GM19238 (cell line): ENCODE results near the gene IL11RA.

Experiments
- DNase-seq: peaks from one replicate; pipeline ENCODE4 v3.0.0; 2011; ENCODE audit warnings: low spot score; ENCODE audit not compliant: insufficient read length

IL11RA gene

DNA sequence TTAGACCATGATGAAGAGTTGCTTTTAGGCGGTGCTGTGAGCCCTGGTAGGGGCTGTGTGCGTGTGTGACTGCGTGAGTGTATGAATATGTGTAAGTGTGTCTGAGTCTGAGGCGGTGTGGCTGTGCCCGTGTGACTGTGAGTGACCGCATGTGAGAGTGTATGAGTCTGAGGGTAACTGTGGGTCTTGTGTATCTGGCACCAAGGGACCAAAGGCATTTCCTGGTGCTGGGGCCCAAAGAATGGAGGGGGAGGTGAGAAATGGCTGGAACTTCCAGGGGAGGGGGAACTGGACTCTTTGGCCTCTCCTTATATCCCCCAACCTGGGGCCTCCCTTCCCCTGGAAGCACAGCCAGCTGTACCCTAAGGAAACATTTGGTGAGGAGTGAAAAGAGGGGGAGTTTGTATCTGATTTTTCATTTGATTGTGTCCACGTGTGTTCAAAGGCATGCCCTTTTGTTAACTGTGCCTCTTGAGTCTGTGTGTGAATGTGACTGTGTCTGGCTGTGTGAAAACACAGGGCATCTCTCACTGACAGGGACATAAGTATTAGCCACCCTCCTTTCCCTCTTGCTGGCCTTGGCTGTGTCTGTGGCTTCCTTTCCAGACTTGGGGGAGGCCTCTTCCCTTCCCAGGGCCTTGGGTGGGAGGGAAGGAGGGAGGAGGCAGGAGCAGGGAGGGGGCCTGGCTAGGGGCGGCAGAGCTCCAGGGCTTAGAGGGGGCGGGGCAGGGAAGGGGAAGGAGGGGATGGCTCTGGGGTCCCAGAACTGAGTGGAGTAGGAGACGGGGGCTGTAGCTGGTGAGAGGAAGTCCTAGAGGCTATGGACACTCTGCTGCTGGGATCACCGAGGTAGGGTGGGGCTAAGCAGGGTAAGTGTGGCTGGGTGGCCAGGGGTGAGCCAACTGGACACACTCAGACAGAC is 1.4 kb downstream of the IL11RA start:
- no peak for DNase-seq

- DNase-seq, result no peak
Observed at GRCh38 chr9:34654323-34655051, 2.5 kb downstream of the IL11RA start.

DNA sequence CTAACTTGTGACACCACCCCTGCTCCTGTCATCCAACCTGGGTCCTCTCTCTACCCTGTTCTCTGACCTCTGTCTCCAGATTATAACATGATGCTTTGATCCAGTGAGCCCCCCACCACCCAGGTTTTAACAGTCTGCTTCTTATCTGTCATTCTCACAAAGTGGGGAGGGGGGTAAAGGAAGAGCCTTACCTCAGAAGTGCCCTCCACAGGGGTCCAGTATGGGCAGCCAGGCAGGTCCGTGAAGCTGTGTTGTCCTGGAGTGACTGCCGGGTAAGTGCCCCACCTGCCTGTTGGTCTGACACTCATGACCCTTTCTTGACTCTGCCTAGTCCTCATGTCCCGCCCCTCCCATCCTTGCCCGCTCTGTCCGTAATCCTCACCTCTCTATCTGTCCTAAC is 3.4 kb downstream of the IL11RA start:
- no peak for DNase-seq

GRCh38 chr9:34656992-34657391 is 5.0 kb downstream of the IL11RA start:
- no peak for DNase-seq

- no peak for DNase-seq
Observed at GRCh38 chr9:34658461-34658860, 6.5 kb downstream of the IL11RA start.

DNA sequence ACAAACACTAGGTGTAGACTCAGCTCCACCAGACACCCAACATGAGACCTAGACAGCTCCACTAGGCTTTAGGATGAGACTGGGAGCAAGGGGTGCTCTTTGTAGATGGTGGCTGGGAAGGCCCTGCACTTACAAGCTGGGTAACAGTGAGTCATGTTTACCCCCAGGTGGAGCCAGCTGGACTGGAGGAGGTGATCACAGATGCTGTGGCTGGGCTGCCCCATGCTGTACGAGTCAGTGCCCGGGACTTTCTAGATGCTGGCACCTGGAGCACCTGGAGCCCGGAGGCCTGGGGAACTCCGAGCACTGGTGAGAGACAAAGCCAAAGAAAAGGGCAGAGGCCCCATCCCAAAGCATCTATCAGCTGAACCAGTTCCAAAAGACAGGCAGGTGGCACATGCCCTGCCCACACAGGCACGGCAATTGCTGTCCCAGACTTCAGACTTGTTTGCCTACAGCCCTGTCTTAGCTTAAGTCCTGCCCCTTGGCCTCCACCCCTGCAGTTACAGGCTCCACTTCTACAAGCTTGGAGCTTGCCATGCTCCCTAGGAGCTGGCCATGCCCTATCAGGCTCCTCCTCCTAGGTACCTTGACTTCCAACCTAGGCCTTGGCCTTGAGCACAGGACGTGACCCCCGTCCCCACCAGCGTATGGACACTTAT is 7.7 kb downstream of the IL11RA start:
- DNase-seq, result no peak

- no peak for DNase-seq
Observed at GRCh38 chr9:34662526-34663302, 10.7 kb downstream of the IL11RA start, which contains the start of gene CCL27. Gene CCL27 (minus strand): TSS chr9:34662657. CDS start chr9:34662633, 24 bp downstream.

GRCh38 chr9:34663303-34663605 is 11.3 kb downstream of the IL11RA start:
- no peak for DNase-seq

GRCh38 chr9:34664281-34665066 is 12.5 kb downstream of the IL11RA start:
- DNase-seq, result peak; percentile 61

- DNase-seq, result no peak
Observed at GRCh38 chr9:34665067-34665380, 13.0 kb downstream of the IL11RA start.

- DNase-seq, result peak; percentile 78
Observed at GRCh38 chr9:34665381-34666250, 13.6 kb downstream of the IL11RA start.

DNA sequence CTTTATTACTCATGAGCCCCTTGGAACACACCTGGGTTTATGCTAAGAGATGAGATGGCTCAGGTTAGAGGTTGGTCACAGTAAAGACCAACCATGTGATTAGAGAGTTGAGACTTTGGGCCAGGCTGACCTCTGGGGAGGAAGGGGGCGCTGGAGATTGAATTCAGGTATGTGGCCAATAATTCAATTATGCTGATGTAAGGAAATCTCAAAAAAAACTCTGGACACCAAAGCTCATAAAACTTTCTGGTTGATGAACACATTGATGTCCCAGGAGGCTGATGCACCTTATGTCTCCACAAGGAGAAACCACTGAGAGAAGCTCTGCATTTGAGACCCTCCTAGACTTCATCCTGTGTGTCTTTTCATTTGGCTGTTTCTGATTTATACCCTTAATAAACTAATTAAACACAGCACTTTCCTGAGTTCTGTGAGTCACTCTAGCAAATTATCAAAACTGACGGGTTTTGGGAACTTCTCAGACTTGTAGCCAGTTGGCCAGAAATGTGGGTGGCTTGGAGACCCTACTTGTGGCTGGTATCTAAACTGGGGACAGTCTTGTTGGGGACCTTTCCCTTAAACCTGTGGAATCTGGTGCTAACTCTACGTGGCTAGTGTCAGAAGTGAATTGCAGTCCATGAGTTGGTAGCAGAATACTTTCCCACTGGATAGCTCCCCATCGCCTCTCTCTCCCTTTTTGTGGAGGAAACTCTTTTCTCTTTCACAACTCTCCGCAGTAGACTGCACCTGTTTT is 18.0 kb downstream of the IL11RA start:
- no peak for DNase-seq

- no peak for DNase-seq
Observed at GRCh38 chr9:34671307-34671706, 19.3 kb downstream of the IL11RA start.

DNA sequence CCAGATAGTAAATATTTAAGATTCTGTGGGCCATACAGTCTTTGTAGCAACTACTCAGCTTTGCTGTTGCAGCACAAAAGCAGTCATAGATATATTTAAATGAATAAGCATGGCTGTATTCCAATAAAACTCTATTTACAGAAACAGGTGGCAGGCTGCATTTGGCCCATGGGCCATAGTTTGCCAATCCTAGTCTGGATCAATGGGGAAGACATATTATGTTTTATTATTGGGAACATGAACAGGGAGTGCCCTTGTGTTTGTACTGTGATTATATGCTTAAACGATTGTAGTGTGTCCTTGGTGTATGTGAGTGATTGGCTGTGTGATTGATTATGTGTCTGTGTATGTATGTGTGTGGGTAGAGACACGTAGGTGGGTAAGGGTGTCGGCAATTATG is 22.5 kb downstream of the IL11RA start:
- DNase-seq, result no peak

DNA sequence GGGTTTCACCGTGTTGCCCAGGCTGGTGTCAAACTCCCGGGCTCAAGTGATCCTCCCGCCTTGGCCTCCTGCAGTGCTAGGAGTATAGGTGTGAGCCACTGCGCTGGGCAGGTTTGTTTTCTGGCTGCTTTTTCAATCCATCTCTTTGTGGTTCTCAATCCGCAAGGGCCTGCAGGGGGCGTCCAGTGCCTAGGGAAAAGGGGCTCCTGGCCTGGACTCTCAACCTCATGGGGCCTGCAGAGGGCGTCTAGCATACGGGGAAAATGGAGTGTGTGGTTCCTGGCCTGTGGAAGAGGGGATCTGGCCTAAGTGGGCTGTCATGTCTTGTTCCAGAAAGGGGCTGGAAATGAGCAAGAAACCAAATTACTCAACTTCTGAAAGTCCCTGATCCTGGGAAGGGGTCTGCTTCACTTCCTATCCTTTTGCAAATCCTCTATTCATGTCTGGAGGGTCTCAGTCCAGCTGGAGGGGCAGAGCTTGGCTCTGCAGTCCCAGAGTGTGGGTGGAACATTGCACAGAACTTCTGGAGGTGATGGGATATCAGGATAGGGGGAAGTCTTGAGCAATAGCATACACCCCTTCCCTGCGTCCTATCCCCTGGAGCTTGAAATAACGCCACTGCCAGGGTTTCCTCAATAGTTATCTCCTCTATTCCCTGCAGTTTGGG is 23.2 kb downstream of the IL11RA start:
- peak; percentile 56 for DNase-seq

- DNase-seq, result no peak
Observed at GRCh38 chr9:34675869-34676268, 23.9 kb downstream of the IL11RA start.

DNA sequence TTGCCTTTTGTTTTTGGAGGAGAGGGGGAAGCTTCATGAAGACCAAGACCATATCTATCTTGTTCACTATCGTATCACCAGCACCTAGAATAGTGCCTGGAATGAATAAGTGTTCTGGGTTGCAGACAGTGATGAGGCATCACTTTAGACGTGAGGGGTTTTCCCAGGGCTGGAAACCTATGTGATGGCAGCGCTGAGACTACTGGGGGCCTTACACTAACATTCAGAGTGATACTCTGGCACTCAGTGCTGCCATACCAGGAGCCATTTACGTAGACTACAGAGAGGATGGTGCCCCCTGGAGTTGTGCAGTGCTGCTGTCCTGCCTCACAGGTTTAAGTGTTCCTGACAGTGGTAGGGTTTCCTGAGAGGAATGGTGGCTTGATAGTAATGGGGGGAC is 32.2 kb downstream of the IL11RA start:
- no peak for DNase-seq

GRCh38 chr9:34684816-34685215 is 32.8 kb downstream of the IL11RA start:
- DNase-seq, result no peak
